Activated CD4-positive, alpha-beta T cell treated with anti-CD3 and anti-CD28 coated beads, Interleukin-2, amount 10 ng/mL, durations not matched to agents 24 days and 14 days (primary cell): ENCODE results near the gene ZNF638. TPM values are rescaled to one million over a fixed set of nuclear protein-coding genes. Genes with fewer than 3 reads are reported as not detected.

ENCODE experiments used
- DNase-seq: peaks from one replicate; pipeline ENCODE4 v3.0.0; 2022
- H3K27ac Mint-ChIP-seq: one replicate; pipeline ENCODE4 v1.8.0; 2022; ENCODE audit warnings: mild to moderate bottlenecking, mixed read lengths
- H3K27me3 Mint-ChIP-seq: one replicate; pipeline ENCODE4 v1.8.0; 2022; ENCODE audit warnings: mixed read lengths
- H3K36me3 Mint-ChIP-seq: one replicate; pipeline ENCODE4 v1.8.0; 2022; ENCODE audit warnings: low read depth, mild to moderate bottlenecking, mixed read lengths
- H3K4me1 Mint-ChIP-seq: one replicate; pipeline ENCODE4 v1.8.0; 2021; ENCODE audit warnings: mixed read lengths
- H3K4me3 Mint-ChIP-seq: one replicate; pipeline ENCODE4 v1.8.0; 2022; ENCODE audit warnings: mild to moderate bottlenecking, moderate library complexity, mixed read lengths
- H3K9me3 Mint-ChIP-seq: one replicate; pipeline ENCODE4 v1.8.0; 2021; ENCODE audit warnings: mixed read lengths
- intact Hi-C: fragments of 100-400 bp; cut with micrococcal nuclease; formaldehyde crosslinking; loops from one replicate; pipeline ENCODE4 v1.15.1; 2023
- total RNA-seq: library from RNA; stranded (reverse); gene quantifications from 2 replicates; pipeline ENCODE4 v1.2.3, GENCODE V29; 2022

The ZNF638 gene
- total RNA-seq, 1 donor from 2014 or later: 91.5 TPM

- DNase-seq: no peak
- Mint-ChIP-seq H3K4me1 (peaks cover 13% of the 10 kb centered on the region), H3K9me3 (peaks cover 4% of the 10 kb centered on the region), H3K27me3 (peaks cover 24% of the 10 kb centered on the region), H3K36me3 (no peaks in the 10 kb centered on the region), H3K27ac (no peak overlapping the region), H3K4me3 (no peak overlapping the region)
- intact Hi-C loops: no loop called here
These were observed 126.3 kb downstream of the ZNF638 start for GRCh38 chr2:71457923-71458322.

GRCh38 chr2:71458413-71459083, 127.0 kb downstream of the ZNF638 start:
- Mint-ChIP-seq H3K36me3 (no peaks in the 10 kb centered on the region), H3K27me3 (peaks cover 18% of the 10 kb centered on the region), H3K4me3 (no peak overlapping the region), H3K4me1 (peaks cover 9% of the 10 kb centered on the region), H3K9me3 (peaks cover 4% of the 10 kb centered on the region), H3K27ac (no peak overlapping the region)
- intact Hi-C loops: no loop called here
- DNase-seq: no peak

GRCh38 chr2:71459084-71459431, 127.5 kb downstream of the ZNF638 start:
- DNase-seq: no peak
- intact Hi-C loops: no loop called here
- Mint-ChIP-seq H3K4me3 (no peak overlapping the region), H3K4me1 (peaks cover 9% of the 10 kb centered on the region), H3K27me3 (peaks cover 18% of the 10 kb centered on the region), H3K27ac (no peak overlapping the region), H3K36me3 (no peaks in the 10 kb centered on the region), H3K9me3 (peaks cover 4% of the 10 kb centered on the region)

- peaks cover 4% of the 10 kb centered on the region for H3K9me3 Mint-ChIP-seq
- DNase-seq: no peak
- intact Hi-C loops: loop anchor here (2.0 kb wide), 1 partner anchor 51 kb away; no protein-coding TSS in a partner anchor
- peaks cover 9% of the 10 kb centered on the region for H3K27me3 Mint-ChIP-seq
- H3K36me3 Mint-ChIP-seq: no peaks in the 10 kb centered on the region
- H3K27ac Mint-ChIP-seq: no peak overlapping the region
- no peak overlapping the region for H3K4me3 Mint-ChIP-seq
- peaks cover 9% of the 10 kb centered on the region for H3K4me1 Mint-ChIP-seq
These were observed 128.5 kb downstream of the ZNF638 start for GRCh38 chr2:71460056-71460455.

GRCh38 chr2:71460595-71461303, 129.2 kb downstream of the ZNF638 start:
- intact Hi-C loops: loop anchor here (2.0 kb wide), 1 partner anchor 50 kb away; no protein-coding TSS in a partner anchor

GRCh38 chr2:71461304-71461671, 129.7 kb downstream of the ZNF638 start:
- H3K4me1 Mint-ChIP-seq: peaks cover 4% of the 10 kb centered on the region
- no peaks in the 10 kb centered on the region for H3K36me3 Mint-ChIP-seq
- H3K27me3 Mint-ChIP-seq: peaks cover under 1% of the 10 kb centered on the region
- H3K27ac Mint-ChIP-seq: no peak overlapping the region
- peaks cover 4% of the 10 kb centered on the region for H3K9me3 Mint-ChIP-seq
- intact Hi-C loops: loop anchor here (2.0 kb wide), 1 partner anchor 50 kb away; no protein-coding TSS in a partner anchor
- no peak for DNase-seq
- H3K4me3 Mint-ChIP-seq: no peak overlapping the region

More at GRCh38 chr2:71460595-71461303, 129.2 kb downstream of the ZNF638 start:
- Mint-ChIP-seq H3K4me3 (no peak overlapping the region), H3K27ac (no peak overlapping the region), H3K9me3 (peaks cover 4% of the 10 kb centered on the region), H3K4me1 (peaks cover 8% of the 10 kb centered on the region), H3K36me3 (no peaks in the 10 kb centered on the region), H3K27me3 (peaks cover 4% of the 10 kb centered on the region)
- no peak for DNase-seq

- Mint-ChIP-seq H3K27ac (no peak overlapping the region), H3K4me3 (no peak overlapping the region), H3K4me1 (peaks cover 7% of the 10 kb centered on the region), H3K27me3 (peaks cover 5% of the 10 kb centered on the region), H3K36me3 (no peaks in the 10 kb centered on the region), H3K9me3 (peaks cover 4% of the 10 kb centered on the region)
- no peak for DNase-seq
- intact Hi-C loops: no loop called here
These were observed 130.5 kb downstream of the ZNF638 start for GRCh38 chr2:71462056-71462605.

GRCh38 chr2:71462641-71463341, 131.2 kb downstream of the ZNF638 start:
- intact Hi-C loops: no loop called here
- peaks cover 4% of the 10 kb centered on the region for H3K9me3 Mint-ChIP-seq

GRCh38 chr2:71463342-71463654, 131.7 kb downstream of the ZNF638 start:
- H3K27ac Mint-ChIP-seq: no peak overlapping the region
- DNase-seq: no peak
- H3K9me3 Mint-ChIP-seq: peaks cover 4% of the 10 kb centered on the region
- H3K27me3 Mint-ChIP-seq: peaks cover 17% of the 10 kb centered on the region
- H3K36me3 Mint-ChIP-seq: no peaks in the 10 kb centered on the region
- no peak overlapping the region for H3K4me3 Mint-ChIP-seq
- intact Hi-C loops: no loop called here
- peaks cover 7% of the 10 kb centered on the region for H3K4me1 Mint-ChIP-seq

More at GRCh38 chr2:71462641-71463341, 131.2 kb downstream of the ZNF638 start:
- peaks cover 8% of the 10 kb centered on the region for H3K4me1 Mint-ChIP-seq
- H3K27me3 Mint-ChIP-seq: peaks cover 12% of the 10 kb centered on the region
- no peaks in the 10 kb centered on the region for H3K36me3 Mint-ChIP-seq
- H3K4me3 Mint-ChIP-seq: no peak overlapping the region
- H3K27ac Mint-ChIP-seq: no peak overlapping the region
- DNase-seq: no peak

- no peak overlapping the region for H3K27ac Mint-ChIP-seq
- DNase-seq: no peak
- peaks cover 4% of the 10 kb centered on the region for H3K9me3 Mint-ChIP-seq
- intact Hi-C loops: no loop called here
- H3K36me3 Mint-ChIP-seq: no peaks in the 10 kb centered on the region
- H3K4me1 Mint-ChIP-seq: peaks cover 5% of the 10 kb centered on the region
- peaks cover 28% of the 10 kb centered on the region for H3K27me3 Mint-ChIP-seq
- no peak overlapping the region for H3K4me3 Mint-ChIP-seq
These were observed 132.8 kb downstream of the ZNF638 start for GRCh38 chr2:71464389-71464788.

GRCh38 chr2:71465356-71465755, 133.8 kb downstream of the ZNF638 start:
- intact Hi-C loops: no loop called here
- Mint-ChIP-seq H3K27ac (no peak overlapping the region), H3K36me3 (no peaks in the 10 kb centered on the region), H3K4me1 (peaks cover 5% of the 10 kb centered on the region), H3K27me3 (peaks cover 33% of the 10 kb centered on the region), H3K4me3 (no peak overlapping the region), H3K9me3 (peaks cover 4% of the 10 kb centered on the region)
- no peak for DNase-seq

GRCh38 chr2:71465961-71466300, 134.3 kb downstream of the ZNF638 start:
- intact Hi-C loops: no loop called here
- peaks cover 33% of the 10 kb centered on the region for H3K27me3 Mint-ChIP-seq
- peaks cover 4% of the 10 kb centered on the region for H3K9me3 Mint-ChIP-seq
- no peak overlapping the region for H3K27ac Mint-ChIP-seq
- no peaks in the 10 kb centered on the region for H3K36me3 Mint-ChIP-seq
- H3K4me1 Mint-ChIP-seq: peaks cover 5% of the 10 kb centered on the region
- no peak overlapping the region for H3K4me3 Mint-ChIP-seq
- no peak for DNase-seq

GRCh38 chr2:71466301-71467179, 135.0 kb downstream of the ZNF638 start:
- peak overlapping the region; percentile 83 for H3K4me3 Mint-ChIP-seq
- peaks cover 4% of the 10 kb centered on the region for H3K9me3 Mint-ChIP-seq
- peaks cover 5% of the 10 kb centered on the region for H3K4me1 Mint-ChIP-seq
- H3K27ac Mint-ChIP-seq: no peak overlapping the region
- no peaks in the 10 kb centered on the region for H3K36me3 Mint-ChIP-seq
- peaks cover 33% of the 10 kb centered on the region for H3K27me3 Mint-ChIP-seq
- DNase-seq: peak; percentile 65
- intact Hi-C loops: no loop called here
